ENCODE data around the gene DIDO1. TPM values are rescaled to one million over a fixed set of nuclear protein-coding genes. Genes with fewer than 3 reads are reported as not detected.

The DIDO1 gene
- total and polyA plus RNA-seq, 2 of the 13 experiments (the other 11 are each of a cell fraction or from before 2014, with no cell fraction given), result 75.0 to 75.1 TPM

GRCh38 chr20:62969939-62970306, 43.6 kb upstream of the DIDO1 start (continued):
- TF ChIP-seq ZNF724P (CRISPR knock-in tag; IDR thresholded peaks at IDR 0.05; ENCODE audit: borderline replicate concordance) (no peak), NR2F2 (IDR thresholded peaks at IDR 0.05; ENCODE audit: borderline replicate concordance, low read depth) (0 out of 2 replicates have a peak, but pooled peaks have one; percentile 34), ZNF552 (CRISPR knock-in tag; IDR thresholded peaks at IDR 0.05; ENCODE audit: borderline replicate concordance) (no peak), ATF5 (CRISPR knock-in tag; IDR thresholded peaks at IDR 0.05; ENCODE audit: low read depth) (0 out of 2 replicates have a peak, but pooled peaks have one; percentile 57), ZC3H4 (CRISPR knock-in tag; IDR thresholded peaks at IDR 0.05; ENCODE audit: borderline replicate concordance) (peak; percentile 63; the same call in 1 of the 2 replicates), NFKBIZ (CRISPR knock-in tag; IDR thresholded peaks at IDR 0.05) (no peak), ELF3 (CRISPR knock-in tag; IDR thresholded peaks at IDR 0.05) (no peak), AKAP8 (CRISPR knock-in tag; IDR thresholded peaks at IDR 0.05) (peak; percentile 56; the same call in 1 of the 2 replicates), TBX2 (CRISPR knock-in tag; IDR thresholded peaks at IDR 0.05; ENCODE audit: borderline replicate concordance) (no peak; the same call in none of the 2 replicates), TEAD3 (CRISPR knock-in tag; optimal IDR thresholded peaks at IDR 0.05; ENCODE audit: borderline replicate concordance) (peak; percentile 23), MTA1 (CRISPR knock-in tag; IDR thresholded peaks at IDR 0.05; ENCODE audit: borderline replicate concordance) (peak; percentile 13; the same call in 1 of the 2 replicates), ZNF180 (CRISPR knock-in tag; IDR thresholded peaks at IDR 0.05; ENCODE audit: borderline replicate concordance, low read depth) (no peak), HDAC2 (CRISPR knock-in tag; IDR thresholded peaks at IDR 0.05) (0 out of 2 replicates have a peak, but pooled peaks have one; percentile 18), KDM1A (CRISPR knock-in tag; IDR thresholded peaks at IDR 0.05) (no peak), ZNF660 (CRISPR knock-in tag; IDR thresholded peaks at IDR 0.05; ENCODE audit: borderline replicate concordance, low read depth) (no peak), MIER2 (CRISPR knock-in tag; IDR thresholded peaks at IDR 0.05) (no peak), ZNF468 (CRISPR knock-in tag; IDR thresholded peaks at IDR 0.05) (0 out of 2 replicates have a peak, but pooled peaks have one; percentile 67), ZBTB39 (CRISPR knock-in tag; IDR thresholded peaks at IDR 0.05) (no peak), NCOA5 (CRISPR knock-in tag; IDR thresholded peaks at IDR 0.05) (no peak)
- TF ChIP-seq, protein P1, sequence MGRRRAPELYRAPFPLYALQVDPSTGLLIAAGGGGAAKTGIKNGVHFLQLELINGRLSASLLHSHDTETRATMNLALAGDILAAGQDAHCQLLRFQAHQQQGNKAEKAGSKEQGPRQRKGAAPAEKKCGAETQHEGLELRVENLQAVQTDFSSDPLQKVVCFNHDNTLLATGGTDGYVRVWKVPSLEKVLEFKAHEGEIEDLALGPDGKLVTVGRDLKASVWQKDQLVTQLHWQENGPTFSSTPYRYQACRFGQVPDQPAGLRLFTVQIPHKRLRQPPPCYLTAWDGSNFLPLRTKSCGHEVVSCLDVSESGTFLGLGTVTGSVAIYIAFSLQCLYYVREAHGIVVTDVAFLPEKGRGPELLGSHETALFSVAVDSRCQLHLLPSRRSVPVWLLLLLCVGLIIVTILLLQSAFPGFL (CRISPR knock-in tag; IDR thresholded peaks at IDR 0.05), result no peak
- TF ChIP-seq, protein P2, sequence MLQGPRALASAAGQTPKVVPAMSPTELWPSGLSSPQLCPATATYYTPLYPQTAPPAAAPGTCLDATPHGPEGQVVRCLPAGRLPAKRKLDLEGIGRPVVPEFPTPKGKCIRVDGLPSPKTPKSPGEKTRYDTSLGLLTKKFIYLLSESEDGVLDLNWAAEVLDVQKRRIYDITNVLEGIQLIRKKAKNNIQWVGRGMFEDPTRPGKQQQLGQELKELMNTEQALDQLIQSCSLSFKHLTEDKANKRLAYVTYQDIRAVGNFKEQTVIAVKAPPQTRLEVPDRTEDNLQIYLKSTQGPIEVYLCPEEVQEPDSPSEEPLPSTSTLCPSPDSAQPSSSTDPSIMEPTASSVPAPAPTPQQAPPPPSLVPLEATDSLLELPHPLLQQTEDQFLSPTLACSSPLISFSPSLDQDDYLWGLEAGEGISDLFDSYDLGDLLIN (CRISPR knock-in tag; IDR thresholded peaks at IDR 0.05; ENCODE audit: borderline replicate concordance), result no peak
- TF ChIP-seq, protein P3, sequence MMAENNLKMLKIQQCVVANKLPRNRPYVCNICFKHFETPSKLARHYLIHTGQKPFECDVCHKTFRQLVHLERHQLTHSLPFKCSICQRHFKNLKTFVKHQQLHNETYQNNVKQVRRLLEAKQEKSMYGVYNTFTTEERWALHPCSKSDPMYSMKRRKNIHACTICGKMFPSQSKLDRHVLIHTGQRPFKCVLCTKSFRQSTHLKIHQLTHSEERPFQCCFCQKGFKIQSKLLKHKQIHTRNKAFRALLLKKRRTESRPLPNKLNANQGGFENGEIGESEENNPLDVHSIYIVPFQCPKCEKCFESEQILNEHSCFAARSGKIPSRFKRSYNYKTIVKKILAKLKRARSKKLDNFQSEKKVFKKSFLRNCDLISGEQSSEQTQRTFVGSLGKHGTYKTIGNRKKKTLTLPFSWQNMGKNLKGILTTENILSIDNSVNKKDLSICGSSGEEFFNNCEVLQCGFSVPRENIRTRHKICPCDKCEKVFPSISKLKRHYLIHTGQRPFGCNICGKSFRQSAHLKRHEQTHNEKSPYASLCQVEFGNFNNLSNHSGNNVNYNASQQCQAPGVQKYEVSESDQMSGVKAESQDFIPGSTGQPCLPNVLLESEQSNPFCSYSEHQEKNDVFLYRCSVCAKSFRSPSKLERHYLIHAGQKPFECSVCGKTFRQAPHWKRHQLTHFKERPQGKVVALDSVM (CRISPR knock-in tag; IDR thresholded peaks at IDR 0.05), result peak; percentile 97

All from HepG2 (cell line).